Stomach smooth muscle (tissue), 2 donors: ENCODE results near the gene C10orf120.

Experiments used
- H3K27ac ChIP-seq: one replicate; pipeline ENCODE4 v1.7.0; 2013; ENCODE audit warnings: mild to moderate bottlenecking, low read length, inconsistent platforms
- H3K27me3 ChIP-seq, 2 donors: one replicate each; pipeline ENCODE4 v1.7.0; 2013; ENCODE audit warnings: low read length in 2 of 2; ENCODE audit not compliant: insufficient read depth in 2 of 2, control insufficient read depth in 1 of 2
- H3K36me3 ChIP-seq, 2 donors: one replicate each; pipeline ENCODE4 v1.7.0; 2013; ENCODE audit warnings: low read length in 2 of 2; ENCODE audit not compliant: control insufficient read depth in 2 of 2, insufficient read depth in 2 of 2
- H3K4me1 ChIP-seq: one replicate; pipeline ENCODE4 v1.7.0; 2013; ENCODE audit warnings: low read length; ENCODE audit not compliant: control insufficient read depth, insufficient read depth
- H3K4me3 ChIP-seq, 2 donors: one replicate each; pipeline ENCODE4 v1.7.0; 2013; ENCODE audit warnings: low read length in 2 of 2
- H3K9ac ChIP-seq, 2 donors: one replicate each; pipeline ENCODE4 v1.7.0; 2013; ENCODE audit warnings: low read length in 2 of 2, mild to moderate bottlenecking in 1 of 2
- H3K9me3 ChIP-seq, 2 donors: one replicate each; pipeline ENCODE4 v1.7.0; 2013; ENCODE audit warnings: low read length in 2 of 2; ENCODE audit not compliant: control insufficient read depth in 2 of 2
- donor health status: healthy.
- donor health status: Pancreatic carcinoma.

The C10orf120 gene

GRCh38 chr10:122725768-122726167, 26.1 kb upstream of the C10orf120 start:
- Histone ChIP-seq H3K4me1 (no peaks in the 10 kb centered on the region), H3K36me3 (no peaks in the 10 kb centered on the region), H3K27ac (no peak overlapping the region), H3K4me3 (no peak overlapping the region), H3K9me3 (no peaks in the 10 kb centered on the region), H3K9ac (no peak overlapping the region), H3K27me3 (peaks cover 13 to 24% of the 10 kb centered on the region in 2 donors)

GRCh38 chr10:122725006-122725405, 25.4 kb upstream of the C10orf120 start:
- no peak overlapping the region for H3K4me3 ChIP-seq
- no peak overlapping the region for H3K27ac ChIP-seq
- H3K4me1 ChIP-seq, result no peaks in the 10 kb centered on the region
- H3K9me3 ChIP-seq, result no peaks in the 10 kb centered on the region
- peaks cover 13 to 21% of the 10 kb centered on the region in 2 donors for H3K27me3 ChIP-seq
- no peak overlapping the region for H3K9ac ChIP-seq
- H3K36me3 ChIP-seq, result no peaks in the 10 kb centered on the region

GRCh38 chr10:122721111-122721510, 21.5 kb upstream of the C10orf120 start:
- Histone ChIP-seq H3K9ac (no peak overlapping the region), H3K9me3 (no peaks in the 10 kb centered on the region), H3K4me3 (no peak overlapping the region), H3K4me1 (no peaks in the 10 kb centered on the region), H3K27me3 (peaks cover 3 to 16% of the 10 kb centered on the region in 2 donors), H3K36me3 (no peaks in the 10 kb centered on the region), H3K27ac (no peak overlapping the region)

GRCh38 chr10:122716025-122716424, 16.4 kb upstream of the C10orf120 start:
- Histone ChIP-seq H3K27me3 (peaks cover 6 to 10% of the 10 kb centered on the region in 2 donors), H3K9me3 (no peaks in the 10 kb centered on the region), H3K4me3 (no peak overlapping the region), H3K9ac (no peak overlapping the region), H3K27ac (no peak overlapping the region), H3K4me1 (no peaks in the 10 kb centered on the region), H3K36me3 (no peaks in the 10 kb centered on the region)

GRCh38 chr10:122715576-122715975, 15.9 kb upstream of the C10orf120 start:
- no peaks in the 10 kb centered on the region for H3K36me3 ChIP-seq
- no peaks in the 10 kb centered on the region for H3K9me3 ChIP-seq
- no peaks in the 10 kb centered on the region for H3K4me1 ChIP-seq
- no peak overlapping the region for H3K27ac ChIP-seq
- no peak overlapping the region for H3K9ac ChIP-seq
- peaks cover 6 to 10% of the 10 kb centered on the region in 2 donors for H3K27me3 ChIP-seq
- H3K4me3 ChIP-seq, result no peak overlapping the region

- Histone ChIP-seq H3K27me3 (peaks cover 6 to 10% of the 10 kb centered on the region in 2 donors), H3K36me3 (no peaks in the 10 kb centered on the region), H3K9me3 (no peaks in the 10 kb centered on the region), H3K9ac (no peak overlapping the region), H3K4me1 (no peaks in the 10 kb centered on the region), H3K4me3 (no peak overlapping the region), H3K27ac (no peak overlapping the region)
These were observed 13.6 kb upstream of the C10orf120 start for GRCh38 chr10:122713091-122713885.

- H3K27me3 ChIP-seq, result peaks cover 6 to 8% of the 10 kb centered on the region in 2 donors
- H3K36me3 ChIP-seq, result no peaks in the 10 kb centered on the region
- H3K27ac ChIP-seq, result no peak overlapping the region
These were observed 10.9 kb upstream of the C10orf120 start for GRCh38 chr10:122710576-122710975.

GRCh38 chr10:122709971-122710370, 10.3 kb upstream of the C10orf120 start:
- H3K9ac ChIP-seq, result no peak overlapping the region
- peaks cover 6 to 8% of the 10 kb centered on the region in 2 donors for H3K27me3 ChIP-seq
- H3K27ac ChIP-seq, result no peak overlapping the region
- H3K4me3 ChIP-seq, result no peak overlapping the region
- no peaks in the 10 kb centered on the region for H3K36me3 ChIP-seq
- no peaks in the 10 kb centered on the region for H3K9me3 ChIP-seq
- no peaks in the 10 kb centered on the region for H3K4me1 ChIP-seq

More at GRCh38 chr10:122710576-122710975, 10.9 kb upstream of the C10orf120 start:
- Histone ChIP-seq H3K9me3 (no peaks in the 10 kb centered on the region), H3K4me1 (no peaks in the 10 kb centered on the region), H3K9ac (no peak overlapping the region), H3K4me3 (no peak overlapping the region)

- Histone ChIP-seq H3K4me1 (no peaks in the 10 kb centered on the region), H3K27me3 (peaks cover 6 to 8% of the 10 kb centered on the region in 2 donors), H3K36me3 (no peaks in the 10 kb centered on the region), H3K4me3 (no peak overlapping the region), H3K27ac (no peak overlapping the region), H3K9me3 (no peaks in the 10 kb centered on the region), H3K9ac (no peak overlapping the region)
These were observed 7.9 kb upstream of the C10orf120 start for GRCh38 chr10:122707535-122707934.

- H3K36me3 ChIP-seq, result no peaks in the 10 kb centered on the region
- no peak overlapping the region for H3K9ac ChIP-seq
- H3K4me1 ChIP-seq, result no peaks in the 10 kb centered on the region
- H3K4me3 ChIP-seq, result no peak overlapping the region
- H3K27ac ChIP-seq, result no peak overlapping the region
- no peaks in the 10 kb centered on the region for H3K9me3 ChIP-seq
- H3K27me3 ChIP-seq, result peaks cover 6 to 8% of the 10 kb centered on the region in 2 donors
These were observed 7.3 kb upstream of the C10orf120 start for GRCh38 chr10:122706947-122707346.

GRCh38 chr10:122706467-122706866, 6.8 kb upstream of the C10orf120 start:
- H3K4me1 ChIP-seq, result no peaks in the 10 kb centered on the region
- H3K27me3 ChIP-seq, result peaks cover 2 to 4% of the 10 kb centered on the region in 2 donors
- no peak overlapping the region for H3K4me3 ChIP-seq
- no peaks in the 10 kb centered on the region for H3K9me3 ChIP-seq
- no peak overlapping the region for H3K9ac ChIP-seq
- H3K36me3 ChIP-seq, result no peaks in the 10 kb centered on the region
- no peak overlapping the region for H3K27ac ChIP-seq
